Gastrocnemius medialis (tissue), 4 donors: Measurements from ENCODE around the gene LNX1.

ENCODE experiments used
- POLR2A ChIP-seq, 2 donors: fragments of 450-650 bp; IDR thresholded peaks; one replicate each; pipeline ENCODE4 v1.6.1; 2017; ENCODE audit warnings: antibody characterized with exemption in 2 of 2, mild to moderate bottlenecking in 2 of 2, moderate library complexity in 2 of 2
- TF ChIP-seq, protein P1 (sequence below), 5 experiments: fragments of 450-650 bp in 3 of 5; fragments of 200-600 bp in 2 of 5; sonication (generic) in 2 of 5; IDR thresholded peaks in 4 of 5; conservative IDR thresholded peaks in 1 of 5; 1 replicate in 4 of 5; 2 replicates in 1 of 5; pipeline ENCODE4 v1.5.1; 2016 to 2019; ENCODE audit warnings: antibody characterized with exemption in 5 of 5, mild to moderate bottlenecking in 3 of 5, moderate library complexity in 3 of 5

GRCh38 chr4:53618321-53618720 lies 27.0 kb upstream of the LNX1 start:
- TF ChIP-seq, protein P1, sequence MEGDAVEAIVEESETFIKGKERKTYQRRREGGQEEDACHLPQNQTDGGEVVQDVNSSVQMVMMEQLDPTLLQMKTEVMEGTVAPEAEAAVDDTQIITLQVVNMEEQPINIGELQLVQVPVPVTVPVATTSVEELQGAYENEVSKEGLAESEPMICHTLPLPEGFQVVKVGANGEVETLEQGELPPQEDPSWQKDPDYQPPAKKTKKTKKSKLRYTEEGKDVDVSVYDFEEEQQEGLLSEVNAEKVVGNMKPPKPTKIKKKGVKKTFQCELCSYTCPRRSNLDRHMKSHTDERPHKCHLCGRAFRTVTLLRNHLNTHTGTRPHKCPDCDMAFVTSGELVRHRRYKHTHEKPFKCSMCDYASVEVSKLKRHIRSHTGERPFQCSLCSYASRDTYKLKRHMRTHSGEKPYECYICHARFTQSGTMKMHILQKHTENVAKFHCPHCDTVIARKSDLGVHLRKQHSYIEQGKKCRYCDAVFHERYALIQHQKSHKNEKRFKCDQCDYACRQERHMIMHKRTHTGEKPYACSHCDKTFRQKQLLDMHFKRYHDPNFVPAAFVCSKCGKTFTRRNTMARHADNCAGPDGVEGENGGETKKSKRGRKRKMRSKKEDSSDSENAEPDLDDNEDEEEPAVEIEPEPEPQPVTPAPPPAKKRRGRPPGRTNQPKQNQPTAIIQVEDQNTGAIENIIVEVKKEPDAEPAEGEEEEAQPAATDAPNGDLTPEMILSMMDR (IDR thresholded peaks at IDR 0.05 in 4 of 5, conservative IDR thresholded peaks at IDR 0.05 in 1 of 5) = no peak
- TF ChIP-seq POLR2A (IDR thresholded peaks at IDR 0.05) = no peak
